Measurements from ENCODE around the gene ANKRD13A. TPM values are rescaled to one million over a fixed set of nuclear protein-coding genes. Genes with fewer than 3 reads are reported as not detected.

ANKRD13A gene
- total and polyA plus RNA-seq, 2 donors (not counting 3 experiments of a cell fraction or from before 2014, with no cell fraction given) = 37.0 to 43.9 TPM

DNA sequence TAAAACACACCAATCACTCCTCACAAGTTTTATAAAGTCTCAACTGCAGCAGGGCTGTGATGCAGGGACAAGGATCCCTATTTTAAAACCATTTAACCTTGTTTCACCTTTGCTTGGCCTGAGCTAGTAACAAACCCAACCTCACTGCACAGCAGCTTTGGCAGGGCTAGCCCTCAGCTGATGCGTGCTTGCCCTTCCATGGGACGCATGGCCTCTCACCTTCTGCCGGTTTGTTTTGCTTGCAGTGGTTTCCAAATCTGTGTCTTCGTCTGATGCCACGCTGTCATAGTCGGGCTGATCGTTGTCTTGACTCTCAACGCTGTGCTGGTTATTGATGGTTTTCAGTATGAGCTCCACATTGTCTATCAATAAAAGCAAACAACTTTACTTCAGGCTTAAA lies 46.4 kb upstream of the ANKRD13A start:
- Histone ChIP-seq H3K27me3 (ENCODE audit: control insufficient read depth in 2 of 2, insufficient read depth in 2 of 2, low read length in 2 of 2) (no peaks in the 10 kb centered on the region), H3K4me3 (replicated peaks in 1 of 3; ENCODE audit: insufficient read depth in 1 of 3, low read depth in 1 of 3, low read length in 3 of 3) (no peak overlapping the region), H3K9me1 (replicated peaks; ENCODE audit: control insufficient read depth, extremely low read depth, insufficient read depth, low read length) (no peaks in the 10 kb centered on the region), H3K4me2 (ENCODE audit: insufficient read depth, low read length) (no peak overlapping the region), H2AFZ (ENCODE audit: low read depth, low read length) (no peak overlapping the region), H3K36me3 (ENCODE audit: control insufficient read depth in 2 of 2, extremely low read depth in 1 of 2, insufficient read depth in 2 of 2, low read length in 2 of 2) (peaks cover 32 to 36% of the 10 kb centered on the region in 2 experiments), H4K20me1 (replicated peaks; ENCODE audit: control insufficient read depth, extremely low read depth, insufficient read depth, low read length) (no peaks in the 10 kb centered on the region), H3K27ac (ENCODE audit: insufficient read depth, low read depth, low read length) (no peak overlapping the region), H3K9ac (replicated peaks; ENCODE audit: extremely low read depth, insufficient read depth, low read length) (no peak overlapping the region), H3K79me2 (ENCODE audit: control insufficient read depth, insufficient read depth, low read length) (no peaks in the 10 kb centered on the region), H3K9me3 (replicated peaks; ENCODE audit: control insufficient read depth, insufficient read depth, low read length) (no peaks in the 10 kb centered on the region), H3K4me1 (ENCODE audit: control insufficient read depth, extremely low read depth, insufficient read depth, low read length) (no peaks in the 10 kb centered on the region)
- intact Hi-C loops (cut with micrococcal nuclease) (no loop called here), dilution Hi-C loops (cut with MboI; ENCODE audit: extremely low pct_ligation_motif_present, low sequenced_read_pairs) (no loop called here)
- POLR2A ChIA-PET = no interaction called here
- BruUV-seq (replicated peaks) = no TSS peak
- FAIRE-seq = no peak
- no peak for TF ChIP-seq GATA2 (IDR thresholded peaks at IDR 0.05; ENCODE audit: insufficient read depth, insufficient read length, low read depth, low read length)
- no peak for TF ChIP-seq MAX (IDR thresholded peaks at IDR 0.05; ENCODE audit: insufficient read depth, insufficient read length)
- no peak for TF ChIP-seq JUN (IDR thresholded peaks at IDR 0.05; ENCODE audit: borderline replicate concordance, insufficient read depth, insufficient read length, low read depth)
- no peak for TF ChIP-seq FOS (IDR thresholded peaks at IDR 0.05; ENCODE audit: borderline replicate concordance, insufficient read depth, low read length)
- no peak for TF ChIP-seq CTCF (IDR thresholded peaks at IDR 0.05; ENCODE audit: extremely low read depth in 1 of 2, insufficient read depth in 1 of 2, low read depth in 1 of 2, low read length in 2 of 2)
- no peak for TF ChIP-seq POLR2AphosphoS5 (IDR thresholded peaks at IDR 0.05; ENCODE audit: insufficient read depth, low read depth, low read length)
- no peak for TF ChIP-seq EZH2 (IDR thresholded peaks at IDR 0.05; ENCODE audit: borderline replicate concordance, low read depth, low read length, severe bottlenecking)
- no peak for TF ChIP-seq POLR2A (IDR thresholded peaks at IDR 0.05; ENCODE audit: low read depth, low read length)
- no peak for TF ChIP-seq MYC (IDR thresholded peaks at IDR 0.05; ENCODE audit: low read depth, low read length)
- DNase-seq (ENCODE audit: low read depth, low spot score) = no peak
- CTCF ChIA-PET = no interaction called here
